Measurements from ENCODE around the gene ALOX15. TPM values are rescaled to one million over a fixed set of nuclear protein-coding genes. Genes with fewer than 3 reads are reported as not detected.

The ALOX15 gene
- polyA plus RNA-seq, 1 donor from 2014 or later, result 0.12 TPM

- Histone ChIP-seq H3K79me2 (replicated peaks; ENCODE audit: insufficient read depth, low read length) (no peaks in the 10 kb centered on the region), H3K9me3 (ENCODE audit: low read length) (no peaks in the 10 kb centered on the region)
- TF ChIP-seq EZH2 (IDR thresholded peaks at IDR 0.05; ENCODE audit: borderline replicate concordance, insufficient read depth, low read length, poor library complexity, severe bottlenecking) (no peak), TAF1 (IDR thresholded peaks at IDR 0.05; ENCODE audit: low read depth) (no peak), SMC3 (conservative IDR thresholded peaks at IDR 0.05; ENCODE audit: poor library complexity) (no peak), POLR2AphosphoS5 (IDR thresholded peaks at IDR 0.05) (no peak), MXI1 (conservative IDR thresholded peaks at IDR 0.05; ENCODE audit: poor library complexity, severe bottlenecking) (no peak), RAD21 (conservative IDR thresholded peaks at IDR 0.05) (no peak), REST (IDR thresholded peaks at IDR 0.05; ENCODE audit: borderline replicate concordance) (no peak), EP300 (conservative IDR thresholded peaks at IDR 0.05; ENCODE audit: poor library complexity, severe bottlenecking) (no peak), CTCF (IDR thresholded peaks at IDR 0.05; ENCODE audit: poor library complexity, severe bottlenecking) (no peak)
These were observed 49.1 kb downstream of the ALOX15 start for GRCh38 chr17:4592240-4593005.

GRCh38 chr17:4591529-4591928 lies 49.9 kb downstream of the ALOX15 start:
- Histone ChIP-seq H3K4me3 (ENCODE audit: low read length) (no peak overlapping the region), H3F3A (ENCODE audit: insufficient read depth, low read length, poor library complexity, severe bottlenecking) (no peaks in the 10 kb centered on the region), H3K79me2 (replicated peaks; ENCODE audit: insufficient read depth, low read length) (no peaks in the 10 kb centered on the region), H3K9ac (ENCODE audit: low read length) (no peak overlapping the region), H3K36me3 (ENCODE audit: insufficient read depth, low read length) (no peaks in the 10 kb centered on the region), H2AFZ (ENCODE audit: low read depth, low read length) (no peak overlapping the region), H3K4me2 (ENCODE audit: low read length) (no peak overlapping the region), H4K20me1 (ENCODE audit: insufficient read depth) (no peaks in the 10 kb centered on the region), H3K9me3 (ENCODE audit: low read length) (no peaks in the 10 kb centered on the region), H3K9me2 (ENCODE audit: insufficient read depth, low read length) (no peaks in the 10 kb centered on the region), H3K27ac (ENCODE audit: low read length) (no peak overlapping the region), H3K27me3 (ENCODE audit: insufficient read depth, low read depth, low read length) (no peaks in the 10 kb centered on the region)
- TF ChIP-seq EP300 (conservative IDR thresholded peaks at IDR 0.05; ENCODE audit: poor library complexity, severe bottlenecking) (no peak), RAD21 (conservative IDR thresholded peaks at IDR 0.05) (no peak), MXI1 (conservative IDR thresholded peaks at IDR 0.05; ENCODE audit: poor library complexity, severe bottlenecking) (no peak), EZH2 (IDR thresholded peaks at IDR 0.05; ENCODE audit: borderline replicate concordance, insufficient read depth, low read length, poor library complexity, severe bottlenecking) (no peak), REST (IDR thresholded peaks at IDR 0.05; ENCODE audit: borderline replicate concordance) (no peak), POLR2AphosphoS5 (IDR thresholded peaks at IDR 0.05) (no peak), CTCF (IDR thresholded peaks at IDR 0.05; ENCODE audit: poor library complexity, severe bottlenecking) (no peak), TAF1 (IDR thresholded peaks at IDR 0.05; ENCODE audit: low read depth) (no peak), SMC3 (conservative IDR thresholded peaks at IDR 0.05; ENCODE audit: poor library complexity) (no peak)

More at GRCh38 chr17:4592240-4593005, 49.1 kb downstream of the ALOX15 start:
- Histone ChIP-seq H3K9me2 (ENCODE audit: insufficient read depth, low read length) (no peaks in the 10 kb centered on the region), H3K36me3 (ENCODE audit: insufficient read depth, low read length) (no peaks in the 10 kb centered on the region), H3F3A (ENCODE audit: insufficient read depth, low read length, poor library complexity, severe bottlenecking) (no peaks in the 10 kb centered on the region), H3K27me3 (ENCODE audit: insufficient read depth, low read depth, low read length) (no peaks in the 10 kb centered on the region), H3K9ac (ENCODE audit: low read length) (no peak overlapping the region), H2AFZ (ENCODE audit: low read depth, low read length) (no peak overlapping the region), H4K20me1 (ENCODE audit: insufficient read depth) (no peaks in the 10 kb centered on the region), H3K4me3 (ENCODE audit: low read length) (no peak overlapping the region), H3K27ac (ENCODE audit: low read length) (no peak overlapping the region), H3K4me2 (ENCODE audit: low read length) (no peak overlapping the region)

Measured in neural cell (in vitro differentiated cells).